ENCODE data around the gene RAD51B.

Gene RAD51B

GRCh38 chr14:68651075-68651474 is 831.5 kb downstream of the RAD51B start:
- no peak for TF ChIP-seq CTCF (IDR thresholded peaks at IDR 0.05; ENCODE audit: poor library complexity, severe bottlenecking)
- DNase-seq (ENCODE audit: low spot score): no peak

GRCh38 chr14:68651652-68652432 is 832.3 kb downstream of the RAD51B start:
- Histone ChIP-seq H3K9me3 (ENCODE audit: severe bottlenecking) (no peaks in the 10 kb centered on the region), H3K4me3 (ENCODE audit: severe bottlenecking) (no peak overlapping the region), H3K36me3 (ENCODE audit: low read depth) (no peaks in the 10 kb centered on the region), H3K27me3 (ENCODE audit: insufficient read depth, poor library complexity, severe bottlenecking) (no peaks in the 10 kb centered on the region), H3K4me1 (ENCODE audit: insufficient read depth, poor library complexity, severe bottlenecking) (no peaks in the 10 kb centered on the region), H3K27ac (ENCODE audit: poor library complexity, severe bottlenecking) (no peak overlapping the region)
- ATAC-seq (ENCODE audit: low read depth) (no peak), DNase-seq (ENCODE audit: low spot score) (no peak)
- no peak for TF ChIP-seq CTCF (IDR thresholded peaks at IDR 0.05; ENCODE audit: poor library complexity, severe bottlenecking)

More at GRCh38 chr14:68651075-68651474, 831.5 kb downstream of the RAD51B start:
- H3K4me1 ChIP-seq (ENCODE audit: insufficient read depth, poor library complexity, severe bottlenecking): no peaks in the 10 kb centered on the region
- H3K27ac ChIP-seq (ENCODE audit: poor library complexity, severe bottlenecking): no peak overlapping the region
- no peak for ATAC-seq (ENCODE audit: low read depth)
- H3K27me3 ChIP-seq (ENCODE audit: insufficient read depth, poor library complexity, severe bottlenecking): no peaks in the 10 kb centered on the region
- no peak overlapping the region for H3K4me3 ChIP-seq (ENCODE audit: severe bottlenecking)
- H3K36me3 ChIP-seq (ENCODE audit: low read depth): no peaks in the 10 kb centered on the region
- no peaks in the 10 kb centered on the region for H3K9me3 ChIP-seq (ENCODE audit: severe bottlenecking)

GRCh38 chr14:68652433-68652690 is 832.8 kb downstream of the RAD51B start:
- no peak for ATAC-seq (ENCODE audit: low read depth)
- DNase-seq (ENCODE audit: low spot score): no peak
- H3K27me3 ChIP-seq (ENCODE audit: insufficient read depth, poor library complexity, severe bottlenecking): no peaks in the 10 kb centered on the region
- H3K4me1 ChIP-seq (ENCODE audit: insufficient read depth, poor library complexity, severe bottlenecking): no peaks in the 10 kb centered on the region
- H3K27ac ChIP-seq (ENCODE audit: poor library complexity, severe bottlenecking): no peak overlapping the region
- no peaks in the 10 kb centered on the region for H3K36me3 ChIP-seq (ENCODE audit: low read depth)
- TF ChIP-seq CTCF (IDR thresholded peaks at IDR 0.05; ENCODE audit: poor library complexity, severe bottlenecking): no peak
- H3K9me3 ChIP-seq (ENCODE audit: severe bottlenecking): no peaks in the 10 kb centered on the region
- no peak overlapping the region for H3K4me3 ChIP-seq (ENCODE audit: severe bottlenecking)

GRCh38 chr14:68653108-68653507 is 833.5 kb downstream of the RAD51B start:
- Histone ChIP-seq H3K27ac (ENCODE audit: poor library complexity, severe bottlenecking) (no peak overlapping the region), H3K9me3 (ENCODE audit: severe bottlenecking) (no peaks in the 10 kb centered on the region), H3K4me1 (ENCODE audit: insufficient read depth, poor library complexity, severe bottlenecking) (no peaks in the 10 kb centered on the region), H3K4me3 (ENCODE audit: severe bottlenecking) (no peak overlapping the region), H3K36me3 (ENCODE audit: low read depth) (no peaks in the 10 kb centered on the region), H3K27me3 (ENCODE audit: insufficient read depth, poor library complexity, severe bottlenecking) (no peaks in the 10 kb centered on the region)
- no peak for ATAC-seq (ENCODE audit: low read depth)
- DNase-seq (ENCODE audit: low spot score): no peak
- no peak for TF ChIP-seq CTCF (IDR thresholded peaks at IDR 0.05; ENCODE audit: poor library complexity, severe bottlenecking)

- DNase-seq (ENCODE audit: low spot score): no peak
- no peak overlapping the region for H3K4me3 ChIP-seq (ENCODE audit: severe bottlenecking)
These were observed 834.2 kb downstream of the RAD51B start for GRCh38 chr14:68653804-68654203.

More at GRCh38 chr14:68653804-68654203, 834.2 kb downstream of the RAD51B start:
- no peaks in the 10 kb centered on the region for H3K27me3 ChIP-seq (ENCODE audit: insufficient read depth, poor library complexity, severe bottlenecking)
- H3K36me3 ChIP-seq (ENCODE audit: low read depth): no peaks in the 10 kb centered on the region
- TF ChIP-seq CTCF (IDR thresholded peaks at IDR 0.05; ENCODE audit: poor library complexity, severe bottlenecking): no peak
- no peaks in the 10 kb centered on the region for H3K9me3 ChIP-seq (ENCODE audit: severe bottlenecking)
- no peaks in the 10 kb centered on the region for H3K4me1 ChIP-seq (ENCODE audit: insufficient read depth, poor library complexity, severe bottlenecking)
- no peak for ATAC-seq (ENCODE audit: low read depth)
- no peak overlapping the region for H3K27ac ChIP-seq (ENCODE audit: poor library complexity, severe bottlenecking)

Data from RWPE2 (cell line).